HepG2 (cell line): ENCODE data around the gene GLO1. TPM values are rescaled to one million over a fixed set of nuclear protein-coding genes. Genes with fewer than 3 reads are reported as not detected.

Source experiments
- BRD4 ChIP-seq: sonication (generic); formaldehyde crosslinking; IDR thresholded peaks from 2 replicates; pipeline ENCODE4 v1.4.0; 2020; ENCODE audit warnings: missing genetic modification reagents
- CBX2 ChIP-seq, 2 experiments: fragments of 200-600 bp in 1 of 2; sonication (generic); formaldehyde crosslinking in 1 of 2; IDR thresholded peaks; 2 replicates each; pipeline versions ENCODE4 v1.7.0 to v1.8.1; 2018 to 2022; ENCODE audit warnings: low read depth in 2 of 2, low read length in 1 of 2, mild to moderate bottlenecking in 1 of 2, missing genetic modification reagents in 1 of 2
- FIP1L1 ChIP-seq: fragments of 200-400 bp; formaldehyde crosslinking; IDR thresholded peaks from 2 replicates; pipeline ENCODE4 v1.6.1; 2018; ENCODE audit warnings: low read depth, mild to moderate bottlenecking, low read length, moderate library complexity, borderline replicate concordance; ENCODE audit not compliant: insufficient read depth
- JUND ChIP-seq: sonication (generic); formaldehyde crosslinking; IDR thresholded peaks from 2 replicates; pipeline ENCODE4 v1.8.0; 2022; ENCODE audit warnings: mild to moderate bottlenecking, missing genetic modification reagents
- MEIS1 ChIP-seq: sonication (generic); formaldehyde crosslinking; IDR thresholded peaks from 2 replicates; pipeline ENCODE4 v1.9.0; 2021; ENCODE audit warnings: mild to moderate bottlenecking, missing genetic modification reagents, moderate library complexity, borderline replicate concordance
- MXD4 ChIP-seq: IDR thresholded peaks from 2 replicates; pipeline ENCODE4 v1.6.1; 2016; ENCODE audit warnings: mild to moderate bottlenecking, missing biosample characterization, missing genetic modification reagents
- PAX8 ChIP-seq: sonication (generic); formaldehyde crosslinking; IDR thresholded peaks from 2 replicates; pipeline ENCODE4 v1.8.0; 2022; ENCODE audit warnings: mild to moderate bottlenecking, missing genetic modification reagents, borderline replicate concordance
- PLRG1 ChIP-seq: fragments of 450-650 bp; conservative IDR thresholded peaks from 2 replicates; pipeline ENCODE4 v1.6.1; 2016
- POLR2G ChIP-seq: fragments of 200-400 bp; formaldehyde crosslinking; IDR thresholded peaks from 2 replicates; pipeline ENCODE4 v1.6.1; 2018; ENCODE audit warnings: mild to moderate bottlenecking, low read depth, low read length, moderate library complexity
- SALL2 ChIP-seq: sonication (generic); formaldehyde crosslinking; IDR thresholded peaks from 2 replicates; pipeline ENCODE4 v1.8.1; 2023; ENCODE audit warnings: mild to moderate bottlenecking, missing genetic modification reagents, inconsistent platforms
- SKI ChIP-seq: fragments of 450-650 bp; IDR thresholded peaks from one replicate; pipeline ENCODE4 v1.6.1; 2018; ENCODE audit warnings: mild to moderate bottlenecking; ENCODE audit not compliant: partially characterized antibody
- SMARCC2 ChIP-seq: fragments of 450-650 bp; IDR thresholded peaks from 2 replicates; pipeline ENCODE4 v1.6.1; 2017; ENCODE audit warnings: antibody characterized with exemption, mild to moderate bottlenecking
- TEAD3 ChIP-seq: optimal IDR thresholded peaks from 2 replicates; pipeline ENCODE3; 2016; ENCODE audit warnings: borderline replicate concordance
- ZNF136 ChIP-seq: sonication (generic); formaldehyde crosslinking; IDR thresholded peaks from 2 replicates; pipeline ENCODE4 v1.8.1; 2022; ENCODE audit warnings: low read depth, mild to moderate bottlenecking, moderate library complexity, missing genetic modification reagents
- ZNF501 ChIP-seq: sonication (generic); formaldehyde crosslinking; IDR thresholded peaks from 2 replicates; pipeline ENCODE4 v1.5.1; 2020; ENCODE audit warnings: mild to moderate bottlenecking, moderate library complexity, missing genetic modification reagents
- ZNF619 ChIP-seq: sonication (generic); formaldehyde crosslinking; IDR thresholded peaks from 2 replicates; pipeline ENCODE4 v1.4.0; 2020; ENCODE audit warnings: mild to moderate bottlenecking, missing genetic modification reagents
- ZNF775 ChIP-seq: sonication (generic); formaldehyde crosslinking; IDR thresholded peaks from 2 replicates; pipeline ENCODE4 v1.4.0; 2020; ENCODE audit warnings: missing genetic modification reagents, mild to moderate bottlenecking, moderate library complexity, borderline replicate concordance
- ZNF879 ChIP-seq: sonication (generic); formaldehyde crosslinking; IDR thresholded peaks from 2 replicates; pipeline ENCODE4 v1.8.1; 2023; ENCODE audit warnings: missing genetic modification reagents
- polyA plus RNA-seq, 8 experiments: library from polyadenylated mRNA; depleted of rRNA in 3 of 8; stranded (reverse) in 7 of 8; unstranded in 1 of 8; fragments of >200 nt; fragmentation: Illumina TruSeq in 4 of 8; extraction: Trizol in 4 of 8; gene quantifications; 2 replicates each; pipeline versions ENCODE4 v1.2.1 to v1.2.3, GENCODE V29; 2011 to 2016; ENCODE audit warnings: low read depth in 4 of 8, missing spikeins in 1 of 8, mixed read lengths in 1 of 8; ENCODE audit not compliant: insufficient read depth in 1 of 8
- total RNA-seq, 5 experiments: library from RNA; depleted of rRNA; stranded (reverse); fragments of >200 nt; fragmentation: Illumina TruSeq; extraction: Trizol; gene quantifications; 2 replicates each; pipeline ENCODE4 v1.2.3, GENCODE V29; 2016; ENCODE audit warnings: low read depth in 1 of 5
- TF ChIP-seq, protein P1 (sequence below): sonication (generic); formaldehyde crosslinking; IDR thresholded peaks from 2 replicates; pipeline ENCODE4 v1.5.1; 2020; ENCODE audit warnings: mild to moderate bottlenecking, missing genetic modification reagents, borderline replicate concordance
- TF ChIP-seq, protein P2 (sequence below): sonication (generic); formaldehyde crosslinking; IDR thresholded peaks from 2 replicates; pipeline ENCODE4 v1.5.0; 2020; ENCODE audit warnings: missing genetic modification reagents, mild to moderate bottlenecking, borderline replicate concordance
- TF ChIP-seq, protein P3 (sequence below): sonication (generic); formaldehyde crosslinking; IDR thresholded peaks from 2 replicates; pipeline ENCODE4 v1.4.0; 2020; ENCODE audit warnings: missing genetic modification reagents

GLO1 gene
- total and polyA plus RNA-seq, 2 of the 13 experiments (the other 11 are each of a cell fraction or from before 2014, with no cell fraction given): 77.1 to 177 TPM

DNA sequence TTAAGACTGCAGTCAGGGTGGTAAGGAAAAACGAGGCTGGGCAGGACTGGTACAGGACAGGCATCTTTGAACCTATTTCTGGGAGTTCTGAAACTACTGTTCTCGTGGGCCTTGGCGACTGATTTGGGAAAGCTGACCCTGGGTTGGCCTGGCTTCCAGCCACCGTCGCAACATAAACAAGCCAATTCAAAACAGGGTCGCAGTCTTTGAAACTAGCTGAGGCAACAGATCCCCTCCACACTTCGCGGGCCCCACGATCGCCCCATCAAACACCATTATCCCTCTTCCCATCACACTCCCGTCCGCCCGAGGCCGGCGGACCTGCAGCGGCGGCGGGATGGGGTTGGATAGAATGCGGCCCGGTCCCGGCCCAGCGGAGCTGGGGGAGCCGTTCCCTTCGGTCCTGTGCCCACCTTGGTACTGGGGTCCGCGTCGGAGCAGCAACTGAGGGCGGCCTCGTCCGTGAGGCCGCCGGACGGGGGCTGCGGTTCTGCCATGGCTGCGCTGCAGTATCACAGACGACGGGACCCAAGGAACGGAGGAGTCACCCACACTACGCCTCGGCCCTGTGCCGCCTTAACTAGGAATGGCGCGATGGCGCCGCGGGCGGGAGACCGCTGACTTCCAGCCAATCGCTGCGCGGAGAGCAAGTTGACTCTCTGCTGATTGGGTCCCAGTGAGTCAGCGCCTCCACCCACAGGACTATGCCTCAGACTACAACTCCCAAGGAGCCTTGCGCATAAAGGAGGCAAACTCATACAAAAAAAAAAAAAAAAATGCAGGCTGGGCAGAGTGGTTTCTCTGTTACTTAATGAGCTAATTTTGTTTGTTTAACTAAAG is at the start of gene GLO1 (continued):
- TF ChIP-seq, protein P1, sequence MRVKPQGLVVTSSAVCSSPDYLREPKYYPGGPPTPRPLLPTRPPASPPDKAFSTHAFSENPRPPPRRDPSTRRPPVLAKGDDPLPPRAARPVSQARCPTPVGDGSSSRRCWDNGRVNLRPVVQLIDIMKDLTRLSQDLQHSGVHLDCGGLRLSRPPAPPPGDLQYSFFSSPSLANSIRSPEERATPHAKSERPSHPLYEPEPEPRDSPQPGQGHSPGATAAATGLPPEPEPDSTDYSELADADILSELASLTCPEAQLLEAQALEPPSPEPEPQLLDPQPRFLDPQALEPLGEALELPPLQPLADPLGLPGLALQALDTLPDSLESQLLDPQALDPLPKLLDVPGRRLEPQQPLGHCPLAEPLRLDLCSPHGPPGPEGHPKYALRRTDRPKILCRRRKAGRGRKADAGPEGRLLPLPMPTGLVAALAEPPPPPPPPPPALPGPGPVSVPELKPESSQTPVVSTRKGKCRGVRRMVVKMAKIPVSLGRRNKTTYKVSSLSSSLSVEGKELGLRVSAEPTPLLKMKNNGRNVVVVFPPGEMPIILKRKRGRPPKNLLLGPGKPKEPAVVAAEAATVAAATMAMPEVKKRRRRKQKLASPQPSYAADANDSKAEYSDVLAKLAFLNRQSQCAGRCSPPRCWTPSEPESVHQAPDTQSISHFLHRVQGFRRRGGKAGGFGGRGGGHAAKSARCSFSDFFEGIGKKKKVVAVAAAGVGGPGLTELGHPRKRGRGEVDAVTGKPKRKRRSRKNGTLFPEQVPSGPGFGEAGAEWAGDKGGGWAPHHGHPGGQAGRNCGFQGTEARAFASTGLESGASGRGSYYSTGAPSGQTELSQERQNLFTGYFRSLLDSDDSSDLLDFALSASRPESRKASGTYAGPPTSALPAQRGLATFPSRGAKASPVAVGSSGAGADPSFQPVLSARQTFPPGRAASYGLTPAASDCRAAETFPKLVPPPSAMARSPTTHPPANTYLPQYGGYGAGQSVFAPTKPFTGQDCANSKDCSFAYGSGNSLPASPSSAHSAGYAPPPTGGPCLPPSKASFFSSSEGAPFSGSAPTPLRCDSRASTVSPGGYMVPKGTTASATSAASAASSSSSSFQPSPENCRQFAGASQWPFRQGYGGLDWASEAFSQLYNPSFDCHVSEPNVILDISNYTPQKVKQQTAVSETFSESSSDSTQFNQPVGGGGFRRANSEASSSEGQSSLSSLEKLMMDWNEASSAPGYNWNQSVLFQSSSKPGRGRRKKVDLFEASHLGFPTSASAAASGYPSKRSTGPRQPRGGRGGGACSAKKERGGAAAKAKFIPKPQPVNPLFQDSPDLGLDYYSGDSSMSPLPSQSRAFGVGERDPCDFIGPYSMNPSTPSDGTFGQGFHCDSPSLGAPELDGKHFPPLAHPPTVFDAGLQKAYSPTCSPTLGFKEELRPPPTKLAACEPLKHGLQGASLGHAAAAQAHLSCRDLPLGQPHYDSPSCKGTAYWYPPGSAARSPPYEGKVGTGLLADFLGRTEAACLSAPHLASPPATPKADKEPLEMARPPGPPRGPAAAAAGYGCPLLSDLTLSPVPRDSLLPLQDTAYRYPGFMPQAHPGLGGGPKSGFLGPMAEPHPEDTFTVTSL (CRISPR knock-in tag): no peak
- TF ChIP-seq SMARCC2 (no peak), CBX2 (IDR thresholded peaks at IDR 0.05; ENCODE audit: low read depth, low read length) (no peak), CBX2 (CRISPR knock-in tag; IDR thresholded peaks at IDR 0.05; ENCODE audit: low read depth) (no peak), MXD4 (CRISPR knock-in tag) (peak; percentile 84), PAX8 (CRISPR knock-in tag) (no peak), ZNF136 (CRISPR knock-in tag) (no peak), POLR2G (peak; percentile 93), JUND (CRISPR knock-in tag) (no peak), ZNF879 (peak; percentile 43; the same call in 1 of the 2 replicates), BRD4 (CRISPR knock-in tag) (no peak), ZNF501 (peak; percentile 91), ZNF775 (CRISPR knock-in tag) (no peak), SKI (peak; percentile 79), TEAD3 (CRISPR knock-in tag) (peak; percentile 66), ZNF619 (CRISPR knock-in tag) (peak; percentile 38; the same call in 1 of the 2 replicates), MEIS1 (CRISPR knock-in tag) (peak; percentile 72; the same call in 1 of the 2 replicates), PLRG1 (no peak), SALL2 (peak; percentile 74; the same call in 1 of the 2 replicates), FIP1L1 (peak; percentile 80; the same call in 1 of the 2 replicates)
- TF ChIP-seq, protein P2, sequence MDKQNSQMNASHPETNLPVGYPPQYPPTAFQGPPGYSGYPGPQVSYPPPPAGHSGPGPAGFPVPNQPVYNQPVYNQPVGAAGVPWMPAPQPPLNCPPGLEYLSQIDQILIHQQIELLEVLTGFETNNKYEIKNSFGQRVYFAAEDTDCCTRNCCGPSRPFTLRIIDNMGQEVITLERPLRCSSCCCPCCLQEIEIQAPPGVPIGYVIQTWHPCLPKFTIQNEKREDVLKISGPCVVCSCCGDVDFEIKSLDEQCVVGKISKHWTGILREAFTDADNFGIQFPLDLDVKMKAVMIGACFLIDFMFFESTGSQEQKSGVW: no peak
- TF ChIP-seq, protein P3, sequence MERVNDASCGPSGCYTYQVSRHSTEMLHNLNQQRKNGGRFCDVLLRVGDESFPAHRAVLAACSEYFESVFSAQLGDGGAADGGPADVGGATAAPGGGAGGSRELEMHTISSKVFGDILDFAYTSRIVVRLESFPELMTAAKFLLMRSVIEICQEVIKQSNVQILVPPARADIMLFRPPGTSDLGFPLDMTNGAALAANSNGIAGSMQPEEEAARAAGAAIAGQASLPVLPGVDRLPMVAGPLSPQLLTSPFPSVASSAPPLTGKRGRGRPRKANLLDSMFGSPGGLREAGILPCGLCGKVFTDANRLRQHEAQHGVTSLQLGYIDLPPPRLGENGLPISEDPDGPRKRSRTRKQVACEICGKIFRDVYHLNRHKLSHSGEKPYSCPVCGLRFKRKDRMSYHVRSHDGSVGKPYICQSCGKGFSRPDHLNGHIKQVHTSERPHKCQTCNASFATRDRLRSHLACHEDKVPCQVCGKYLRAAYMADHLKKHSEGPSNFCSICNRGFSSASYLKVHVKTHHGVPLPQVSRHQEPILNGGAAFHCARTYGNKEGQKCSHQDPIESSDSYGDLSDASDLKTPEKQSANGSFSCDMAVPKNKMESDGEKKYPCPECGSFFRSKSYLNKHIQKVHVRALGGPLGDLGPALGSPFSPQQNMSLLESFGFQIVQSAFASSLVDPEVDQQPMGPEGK: no peak
